AML-193 (cell line): ENCODE data around the gene GALR3.

Experiments used
- DNase-seq, 2 experiments: peaks; one replicate each; lab custom pipeline; 2025; lab: John Stamatoyannopoulos, UW

GALR3 gene

GRCh38 chr22:37824674-37825641, 1.8 kb downstream of the GALR3 start:
- DNase-seq, result no peak

- DNase-seq, result no peak
Measured at GRCh38 chr22:37827056-37827455, 3.9 kb downstream of the GALR3 start.

- no peak for DNase-seq
Measured at GRCh38 chr22:37830093-37830842, 7.1 kb downstream of the GALR3 start.

- no peak for DNase-seq
Measured at GRCh38 chr22:37831472-37831871, 8.3 kb downstream of the GALR3 start.

GRCh38 chr22:37832022-37832857, 9.1 kb downstream of the GALR3 start:
- no peak for DNase-seq

- DNase-seq, result no peak
Measured at GRCh38 chr22:37842015-37842793, 19.0 kb downstream of the GALR3 start.

GRCh38 chr22:37843741-37844089, 20.5 kb downstream of the GALR3 start:
- DNase-seq, result peak in 1 of 2 experiments; percentile 41

- no peak for DNase-seq
Measured at GRCh38 chr22:37844904-37845329, 21.7 kb downstream of the GALR3 start.

- no peak for DNase-seq
Measured at GRCh38 chr22:37846433-37846832, 23.3 kb downstream of the GALR3 start.

- no peak for DNase-seq
Measured at GRCh38 chr22:37848587-37849088, 25.5 kb downstream of the GALR3 start.

GRCh38 chr22:37849089-37849751, 26.0 kb downstream of the GALR3 start, which contains the start of gene EIF3L:
TSS of gene EIF3L (plus strand) at chr22:37849419. CDS start at chr22:37849450, 31 bp downstream.
- DNase-seq, result peak; percentile 74 to 83

- no peak for DNase-seq
Measured at GRCh38 chr22:37850801-37851200, 27.6 kb downstream of the GALR3 start.

- DNase-seq, result no peak
Measured at GRCh38 chr22:37852418-37852817, 29.2 kb downstream of the GALR3 start.

- no peak for DNase-seq
Measured at GRCh38 chr22:37854946-37855345, 31.8 kb downstream of the GALR3 start.

GRCh38 chr22:37855462-37855861, 32.3 kb downstream of the GALR3 start:
- DNase-seq, result no peak

- DNase-seq, result no peak
Measured at GRCh38 chr22:37860796-37861421, 37.7 kb downstream of the GALR3 start.

- no peak for DNase-seq
Measured at GRCh38 chr22:37862570-37863325, 39.6 kb downstream of the GALR3 start.

- no peak for DNase-seq
Measured at GRCh38 chr22:37865510-37865909, 42.3 kb downstream of the GALR3 start.

GRCh38 chr22:37870273-37870672, 47.1 kb downstream of the GALR3 start:
- DNase-seq, result no peak
